Activated CD8-positive, alpha-beta memory T cell treated with anti-CD3 and anti-CD28 coated beads for 24 hours (primary cell): ENCODE results near the gene PDF.
"Not testable (repeated sequence)": the region's sequence is repeated elsewhere in the genome, so short reads cannot be mapped to it uniquely, and the experiment has no call there.

Experiments
- DNase-seq: peaks from one replicate; pipeline ENCODE4 v3.0.0-alpha.2; 2020

Gene PDF, protein sequence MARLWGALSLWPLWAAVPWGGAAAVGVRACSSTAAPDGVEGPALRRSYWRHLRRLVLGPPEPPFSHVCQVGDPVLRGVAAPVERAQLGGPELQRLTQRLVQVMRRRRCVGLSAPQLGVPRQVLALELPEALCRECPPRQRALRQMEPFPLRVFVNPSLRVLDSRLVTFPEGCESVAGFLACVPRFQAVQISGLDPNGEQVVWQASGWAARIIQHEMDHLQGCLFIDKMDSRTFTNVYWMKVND

GRCh38 chr16:69330286-69331109 lies at the start of gene PDF:
PDF (minus strand) TSS chr16:69330588; CDS start chr16:69330570, 18 bp downstream.
- DNase-seq: peak; percentile 92

- no peak for DNase-seq
Observed at GRCh38 chr16:69378760-69379159, 48.4 kb upstream of the PDF start.

DNA sequence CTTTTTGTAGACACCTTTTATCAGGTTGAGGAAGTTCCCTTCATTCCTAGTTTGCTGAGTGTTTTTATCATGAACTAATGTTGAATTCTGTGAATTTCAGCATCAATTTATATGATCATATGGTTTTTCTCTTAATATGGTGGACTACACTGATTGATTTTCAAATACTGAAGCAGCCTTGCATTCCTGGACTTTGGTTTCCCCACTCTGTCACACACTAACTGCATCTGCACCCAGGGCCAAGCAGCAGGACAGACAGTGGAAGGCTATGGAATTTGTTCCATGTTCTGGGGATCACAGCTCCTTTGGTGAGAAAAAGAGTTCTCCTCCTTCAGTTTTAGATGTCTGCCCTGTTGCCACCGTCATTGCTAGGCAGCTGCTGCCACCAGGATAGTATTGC lies 47.6 kb upstream of the PDF start:
- peak; percentile 44 for DNase-seq

DNA sequence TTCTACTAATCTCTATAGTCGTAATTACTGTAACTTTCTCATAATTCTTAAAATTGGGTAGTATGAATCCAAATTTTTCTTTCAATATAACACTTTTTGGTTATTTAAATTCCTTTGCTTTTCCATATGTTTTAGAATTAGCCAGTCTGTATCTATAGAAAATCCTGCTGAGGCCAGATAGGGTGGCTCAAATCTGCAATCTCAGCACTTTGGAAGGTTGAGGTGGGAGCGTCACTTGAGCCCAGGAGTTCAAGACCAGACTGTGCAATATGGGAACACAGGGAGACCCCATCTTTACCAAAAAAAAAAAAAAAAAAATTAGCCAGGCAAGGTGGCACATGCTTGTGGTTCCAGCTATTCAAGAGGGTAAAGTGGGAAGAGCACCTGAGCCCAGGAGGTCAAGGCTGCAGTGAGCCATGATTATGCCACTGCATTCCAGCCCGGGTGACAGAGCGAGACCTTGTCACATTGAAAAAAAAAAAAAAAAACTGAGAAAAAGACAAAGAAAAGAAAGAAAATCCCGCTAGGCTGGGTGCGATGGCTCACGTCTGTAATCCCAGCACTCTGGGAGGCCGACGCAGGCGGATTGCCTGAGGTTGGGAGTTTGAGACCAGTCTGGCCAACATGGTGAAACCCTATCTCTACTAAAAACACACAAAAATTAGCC lies 46.1 kb upstream of the PDF start:
- DNase-seq: peak; percentile 1

DNA sequence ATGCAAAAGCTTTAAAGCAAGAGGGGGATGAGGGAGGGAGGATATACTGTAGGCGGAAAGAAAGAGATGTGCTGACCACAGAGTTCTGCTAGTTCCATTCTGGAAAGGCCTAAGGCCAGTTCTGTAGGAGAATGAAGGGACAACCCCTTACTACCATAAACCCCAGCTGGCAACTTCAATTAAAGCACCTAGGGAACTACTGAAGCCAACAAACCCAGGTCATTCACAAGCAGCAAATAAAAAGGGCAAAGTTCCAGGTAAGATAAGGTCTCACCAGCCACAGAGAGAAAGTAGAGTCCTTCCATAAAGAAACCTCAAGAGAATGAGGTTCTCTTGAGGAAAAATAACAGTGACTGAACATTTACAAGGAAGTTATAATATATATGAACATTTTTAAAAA lies 42.6 kb upstream of the PDF start:
- no peak for DNase-seq

DNA sequence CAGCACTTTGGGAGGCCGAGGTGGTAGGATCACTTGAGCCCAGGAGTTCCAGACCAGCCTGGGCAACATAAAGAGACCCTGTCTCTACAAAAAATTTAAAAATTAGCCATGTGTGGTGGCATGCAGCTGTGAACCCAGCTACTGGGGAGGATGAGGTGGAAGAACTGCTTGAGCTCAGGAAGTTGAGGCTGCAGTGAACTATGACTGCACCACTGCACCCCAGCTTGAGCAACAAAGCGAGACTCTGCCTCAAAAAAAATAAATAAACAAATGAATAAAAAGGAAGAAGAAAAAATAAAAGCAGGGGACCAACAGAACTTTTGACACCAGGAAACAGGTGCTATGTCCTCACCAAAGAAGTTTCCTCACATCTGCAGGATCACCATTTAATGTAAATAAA lies 41.2 kb upstream of the PDF start:
- DNase-seq: no peak

DNA sequence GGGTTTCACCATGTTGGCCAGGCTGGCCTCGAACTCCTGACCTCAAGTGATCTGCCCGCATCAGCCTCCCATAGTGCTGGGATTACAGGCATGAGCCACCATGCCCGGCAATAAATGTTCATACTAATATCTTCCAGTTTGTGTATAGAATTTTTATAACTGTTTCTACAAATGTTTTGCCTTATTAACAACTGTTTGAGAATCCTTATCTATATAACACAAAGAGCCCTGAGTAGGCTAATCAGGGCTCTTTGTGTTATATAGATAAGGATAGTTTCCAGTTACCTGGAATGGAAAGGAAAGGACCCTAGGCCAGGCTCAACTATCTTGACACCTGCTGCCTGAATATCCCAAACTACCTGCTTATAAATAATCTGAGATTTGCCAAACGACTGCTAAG lies 38.5 kb upstream of the PDF start:
- DNase-seq: peak; percentile 11

GRCh38 chr16:69367980-69368379 lies 37.6 kb upstream of the PDF start:
- DNase-seq: peak; percentile 43

DNA sequence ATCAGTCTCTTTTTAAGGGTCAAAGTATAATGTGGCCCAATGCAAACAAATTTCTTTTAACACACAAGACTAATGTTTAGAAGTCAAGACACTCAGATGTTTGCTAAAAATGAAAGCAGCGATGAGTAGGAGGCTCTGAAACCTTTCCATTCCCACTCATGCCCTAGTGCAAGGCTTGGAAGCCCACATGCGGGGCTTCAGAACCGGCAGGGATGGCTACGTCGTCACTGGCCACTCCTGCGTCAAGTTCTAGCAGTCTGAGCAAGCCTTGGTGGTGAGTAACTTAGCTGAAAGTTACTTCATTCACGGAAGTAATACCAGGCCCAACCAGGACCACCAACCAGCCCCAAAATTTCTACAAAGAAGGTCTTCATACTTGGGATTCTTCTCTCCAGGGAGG lies 36.0 kb upstream of the PDF start:
- DNase-seq: peak; percentile 54

- DNase-seq: peak; percentile 3
Observed at GRCh38 chr16:69365901-69366300, 35.5 kb upstream of the PDF start.

DNA sequence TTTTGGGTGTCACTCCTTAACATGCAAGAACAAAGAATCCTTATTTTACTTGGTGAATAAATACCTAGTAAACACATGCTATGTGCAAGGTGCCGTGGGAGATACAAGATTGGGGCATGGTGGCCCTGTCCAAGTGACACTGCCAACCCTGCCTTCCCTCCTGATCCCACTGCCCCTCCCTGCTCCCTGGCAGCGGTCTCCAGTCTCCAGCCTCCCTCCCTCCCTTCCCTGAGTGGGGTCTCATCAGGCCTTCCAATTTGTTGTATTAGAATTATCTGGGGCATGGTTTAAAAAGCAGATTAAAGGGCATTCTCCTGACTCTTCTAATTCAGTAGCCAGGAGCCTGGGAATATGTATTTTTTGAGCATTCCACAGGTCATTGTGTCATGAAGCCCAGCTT lies 33.7 kb upstream of the PDF start:
- peak; percentile 43 for DNase-seq

- peak; percentile 30 for DNase-seq
Observed at GRCh38 chr16:69363281-69363717, 32.9 kb upstream of the PDF start.

DNA sequence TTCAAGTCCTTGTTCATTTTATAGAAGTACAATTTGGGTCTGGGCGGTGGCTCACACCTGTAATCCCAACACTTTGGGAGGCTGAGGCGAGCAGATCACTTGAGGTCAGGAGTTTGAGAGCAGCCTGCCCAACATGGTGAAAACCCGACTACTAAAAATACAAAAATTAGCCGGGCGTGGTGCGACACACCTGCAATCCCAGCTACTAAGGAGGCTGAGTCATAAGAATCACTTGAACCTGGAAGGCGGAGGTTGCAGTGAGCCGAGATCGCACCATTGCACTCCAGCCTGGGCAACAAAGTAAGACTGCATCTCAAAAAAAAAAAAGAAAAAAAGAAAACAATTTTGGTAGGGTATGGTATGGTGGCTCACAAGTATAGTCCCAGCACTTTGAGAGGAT lies 29.7 kb upstream of the PDF start:
- not testable (repeated sequence) for DNase-seq

DNA sequence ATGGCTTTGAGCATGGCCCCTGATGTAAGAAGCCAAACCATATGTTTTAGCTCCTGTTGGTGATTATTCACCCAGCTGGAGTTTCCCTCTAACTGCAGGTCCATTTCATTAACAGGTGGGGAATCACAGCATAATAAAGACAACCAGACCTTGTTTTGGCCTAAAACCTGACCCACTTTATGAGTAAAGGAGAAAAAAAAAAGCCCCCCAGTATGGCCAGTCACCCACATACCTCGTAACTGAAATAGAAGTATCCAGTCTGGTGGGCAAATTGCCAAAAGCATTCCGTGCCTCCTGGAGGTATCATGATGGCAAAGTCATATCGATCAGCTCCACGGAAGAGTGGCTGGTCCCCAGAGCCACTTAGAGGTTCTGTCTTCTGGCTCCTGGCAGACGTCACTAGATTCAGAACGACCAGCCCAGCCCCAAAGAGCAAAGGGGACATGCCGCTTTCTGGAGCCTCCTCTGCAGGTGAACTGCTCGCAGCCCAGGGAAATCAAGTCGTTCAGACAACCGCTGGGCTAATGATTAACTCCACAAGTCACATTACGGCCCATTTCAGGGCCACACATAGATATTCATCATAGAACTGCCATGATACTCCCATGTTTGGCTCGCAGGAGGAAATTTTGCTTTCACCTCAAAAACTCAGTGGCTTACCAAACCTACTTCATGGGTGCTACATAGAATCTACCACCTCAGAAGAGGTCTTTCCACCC lies 21.1 kb upstream of the PDF start, which contains the start of gene TMED6:
TMED6 (minus strand) TSS at position 478 of the 719 bp plus-strand sequence; CDS start at position 445, 33 bp downstream.
- DNase-seq: no peak

- no peak for DNase-seq
Observed at GRCh38 chr16:69350536-69351133, 20.2 kb upstream of the PDF start.

DNA sequence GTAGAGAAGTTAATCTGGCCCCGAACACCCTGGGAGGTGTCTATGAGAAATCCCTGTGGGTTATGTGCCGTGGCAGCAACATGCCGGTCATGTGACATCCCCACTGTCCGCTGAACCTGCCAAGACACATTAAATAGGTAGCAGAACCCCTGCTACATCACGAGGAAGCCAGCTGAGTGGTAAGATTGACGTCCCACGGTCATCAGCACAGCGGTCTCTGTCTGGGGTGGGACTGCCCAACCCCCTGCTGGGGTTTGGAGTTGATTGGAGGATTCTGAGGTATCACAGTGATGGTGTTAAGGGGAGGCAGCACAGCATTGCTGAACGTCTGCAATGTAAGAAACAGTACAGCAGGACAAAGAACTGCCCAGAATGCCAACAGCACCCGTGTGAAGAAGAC lies 19.1 kb upstream of the PDF start:
- DNase-seq: no peak

GRCh38 chr16:69348222-69348621 lies 17.8 kb upstream of the PDF start:
- DNase-seq: no peak

- no peak for DNase-seq
Observed at GRCh38 chr16:69346683-69347082, 16.3 kb upstream of the PDF start.

DNA sequence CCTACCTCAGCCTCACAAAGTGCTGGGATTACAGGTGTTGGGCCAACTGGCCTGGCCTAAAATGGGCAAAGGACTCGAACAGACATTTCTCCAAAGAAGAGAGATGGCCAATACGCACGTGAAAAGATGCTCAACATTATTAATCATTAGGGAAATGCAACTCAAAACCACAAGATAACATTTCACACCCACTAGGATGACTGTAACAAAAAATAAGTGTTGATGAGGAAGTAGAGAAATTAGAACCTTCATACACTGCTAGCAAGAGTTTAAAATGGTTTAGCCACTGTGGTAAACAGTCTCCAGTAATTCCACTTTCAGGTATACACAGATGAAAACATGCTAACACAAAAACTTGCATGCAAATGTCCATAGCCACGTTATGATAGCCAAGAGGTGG lies 15.5 kb upstream of the PDF start:
- no peak for DNase-seq

DNA sequence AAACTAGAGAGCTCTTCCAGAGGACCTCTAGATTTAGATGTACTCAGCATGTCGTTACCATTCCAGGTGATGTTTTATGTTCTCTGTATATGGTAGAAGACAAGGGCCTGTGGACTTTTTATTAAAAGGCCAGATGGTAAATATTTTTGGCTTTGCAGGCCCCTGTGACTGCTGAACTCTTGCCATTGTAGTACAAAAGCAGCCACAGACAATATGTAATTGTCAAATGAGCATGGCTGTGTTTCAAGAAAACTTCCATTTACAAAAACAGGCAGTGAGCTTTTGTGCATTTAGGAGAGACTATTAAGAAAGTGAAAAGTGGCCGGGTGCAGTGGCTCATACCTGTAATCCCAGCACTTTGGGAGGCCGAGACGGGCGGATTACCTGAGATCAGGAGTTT lies 13.8 kb upstream of the PDF start:
- DNase-seq: no peak

GRCh38 chr16:69340095-69340644 lies 9.8 kb upstream of the PDF start:
- DNase-seq: no peak
